ENCODE measurements around the gene NCAM2. TPM values are rescaled to one million over a fixed set of nuclear protein-coding genes. Genes with fewer than 3 reads are reported as not detected.

NCAM2 gene
- total RNA-seq, 1 experiment from 2014 or later = 2.4 TPM

DNA sequence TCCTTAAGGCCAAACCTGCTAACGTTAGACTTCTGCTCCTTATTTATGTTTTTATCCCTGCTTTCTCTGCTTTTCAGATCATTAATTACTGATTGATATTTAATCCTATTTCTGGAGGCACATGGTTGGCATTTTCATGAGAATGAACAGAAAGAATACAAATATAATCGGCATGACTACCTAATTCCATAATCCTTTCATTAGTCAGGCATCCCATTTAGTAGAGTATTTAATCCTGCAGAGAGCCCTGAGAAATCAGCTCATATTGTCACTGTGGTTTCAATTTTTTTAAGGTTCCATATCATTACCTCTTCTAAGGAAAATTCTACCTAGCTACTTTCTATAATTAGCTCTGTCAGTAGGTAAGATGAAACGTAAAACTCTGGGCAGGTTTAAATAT is 238.8 kb downstream of the NCAM2 start:
- H3K36me3 ChIP-seq (ENCODE audit: low read depth, low read length) = no peaks in the 10 kb centered on the region
- no peak overlapping the region for H3K4me2 ChIP-seq (ENCODE audit: low read length)
- no peak overlapping the region for H3K9ac ChIP-seq (ENCODE audit: low read length)
- no peak overlapping the region for H2AFZ ChIP-seq (ENCODE audit: low read length)
- no peak overlapping the region for H3K4me3 ChIP-seq (ENCODE audit: low read length)
- H3F3A ChIP-seq (ENCODE audit: low read length, unreplicated experiment) = no peaks in the 10 kb centered on the region
- no peak overlapping the region for H3K27ac ChIP-seq (ENCODE audit: low read length)
- ChIA-PET POLR2A (ENCODE audit: unreplicated experiment) (no interaction called here), CTCF (no interaction called here)
- no peaks in the 10 kb centered on the region for H3K27me3 ChIP-seq (ENCODE audit: low read length)
- intact Hi-C loops (cut with micrococcal nuclease) = no loop called here
- DNase-seq (no peak), ATAC-seq (no peak)
- H3K9me3 ChIP-seq (ENCODE audit: low read length) = no peaks in the 10 kb centered on the region
- no peaks in the 10 kb centered on the region for H3K9me2 ChIP-seq (replicated peaks; ENCODE audit: low read length)
- H3K4me1 ChIP-seq (ENCODE audit: insufficient read depth, low read length) = no peaks in the 10 kb centered on the region
- no peak for TF ChIP-seq EZH2 (IDR thresholded peaks at IDR 0.05; ENCODE audit: low read length, unreplicated experiment)
- no peak for TF ChIP-seq CTCF (conservative IDR thresholded peaks at IDR 0.05; ENCODE audit: low read depth, low read length)
- TF ChIP-seq EZH2phosphoT487 (IDR thresholded peaks at IDR 0.05; ENCODE audit: borderline replicate concordance, low read length) = no peak
- no peaks in the 10 kb centered on the region for H3K79me2 ChIP-seq (ENCODE audit: low read length)
- BruUV-seq (replicated peaks) = no TSS peak
- H4K20me1 ChIP-seq (ENCODE audit: low read length) = no peaks in the 10 kb centered on the region

GRCh38 chr21:21238629-21239400 is 240.6 kb downstream of the NCAM2 start:
- no TSS peak for BruUV-seq (replicated peaks)
- H3K27ac ChIP-seq (ENCODE audit: low read length) = no peak overlapping the region
- intact Hi-C loops (cut with micrococcal nuclease) = no loop called here

DNA sequence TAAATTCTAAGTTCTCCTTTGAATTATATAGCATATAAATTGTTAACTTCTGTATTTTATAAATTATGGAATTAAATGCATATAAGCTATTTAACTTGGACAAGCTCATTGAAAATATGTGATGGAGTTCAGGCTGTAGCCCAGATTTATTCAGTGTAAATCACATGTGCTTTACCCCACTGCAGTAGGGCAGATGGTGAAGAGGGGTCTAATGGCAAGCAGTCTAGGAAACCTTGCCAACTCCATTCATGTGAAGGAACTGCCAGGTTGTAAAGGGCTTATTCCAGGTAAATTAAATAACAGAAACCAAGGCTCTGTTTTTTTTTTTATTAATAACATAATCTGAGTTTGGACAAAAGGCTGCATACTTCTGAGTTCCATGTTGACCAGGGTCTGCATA is 243.2 kb downstream of the NCAM2 start:
- Histone ChIP-seq H3K27me3 (ENCODE audit: low read length) (no peaks in the 10 kb centered on the region), H3K9ac (ENCODE audit: low read length) (no peak overlapping the region), H4K20me1 (ENCODE audit: low read length) (no peaks in the 10 kb centered on the region), H3K9me2 (replicated peaks; ENCODE audit: low read length) (no peaks in the 10 kb centered on the region), H3K79me2 (ENCODE audit: low read length) (no peaks in the 10 kb centered on the region), H2AFZ (ENCODE audit: low read length) (no peak overlapping the region), H3K27ac (ENCODE audit: low read length) (no peak overlapping the region), H3K4me3 (ENCODE audit: low read length) (no peak overlapping the region), H3K9me3 (ENCODE audit: low read length) (no peaks in the 10 kb centered on the region), H3K4me2 (ENCODE audit: low read length) (no peak overlapping the region), H3K36me3 (ENCODE audit: low read depth, low read length) (no peaks in the 10 kb centered on the region), H3K4me1 (ENCODE audit: insufficient read depth, low read length) (no peaks in the 10 kb centered on the region), H3F3A (ENCODE audit: low read length, unreplicated experiment) (no peaks in the 10 kb centered on the region)
- intact Hi-C loops (cut with micrococcal nuclease) = no loop called here
- DNase-seq (no peak), ATAC-seq (no peak)
- ChIA-PET CTCF (no interaction called here), POLR2A (ENCODE audit: unreplicated experiment) (no interaction called here)
- no TSS peak for BruUV-seq (replicated peaks)
- TF ChIP-seq EZH2 (IDR thresholded peaks at IDR 0.05; ENCODE audit: low read length, unreplicated experiment) (no peak), EZH2phosphoT487 (IDR thresholded peaks at IDR 0.05; ENCODE audit: borderline replicate concordance, low read length) (no peak), CTCF (conservative IDR thresholded peaks at IDR 0.05; ENCODE audit: low read depth, low read length) (no peak)

More at GRCh38 chr21:21238629-21239400, 240.6 kb downstream of the NCAM2 start:
- Histone ChIP-seq H3K27me3 (ENCODE audit: low read length) (no peaks in the 10 kb centered on the region), H3K79me2 (ENCODE audit: low read length) (no peaks in the 10 kb centered on the region), H2AFZ (ENCODE audit: low read length) (no peak overlapping the region), H3K9me2 (replicated peaks; ENCODE audit: low read length) (no peaks in the 10 kb centered on the region), H4K20me1 (ENCODE audit: low read length) (no peaks in the 10 kb centered on the region), H3K36me3 (ENCODE audit: low read depth, low read length) (no peaks in the 10 kb centered on the region), H3K4me2 (ENCODE audit: low read length) (no peak overlapping the region), H3K4me1 (ENCODE audit: insufficient read depth, low read length) (no peaks in the 10 kb centered on the region), H3K9me3 (ENCODE audit: low read length) (no peaks in the 10 kb centered on the region), H3F3A (ENCODE audit: low read length, unreplicated experiment) (no peaks in the 10 kb centered on the region), H3K4me3 (ENCODE audit: low read length) (no peak overlapping the region), H3K9ac (ENCODE audit: low read length) (no peak overlapping the region)
- ChIA-PET POLR2A (ENCODE audit: unreplicated experiment) (no interaction called here), CTCF (no interaction called here)
- ATAC-seq (peak; percentile 40; the same call in 1 of the 2 replicates), DNase-seq (peak; percentile 13)
- no peak for TF ChIP-seq EZH2phosphoT487 (IDR thresholded peaks at IDR 0.05; ENCODE audit: borderline replicate concordance, low read length)

Measured in PC-3 (cell line).